Activated CD8-positive, alpha-beta memory T cell treated with anti-CD3 and anti-CD28 coated beads for 36 hours (primary cell): Measurements from ENCODE around the gene GAS7. TPM values are rescaled to one million over a fixed set of nuclear protein-coding genes. Genes with fewer than 3 reads are reported as not detected.

Experiments
- CTCF ChIA-PET: fragments of 350-600 bp; sonication (Branson Sonifier 250); formaldehyde crosslinking; loops from one replicate; lab custom pipeline; 2021; ENCODE audit warnings: antibody characterized with exemption; lab: Charles Lee
- POLR2A ChIA-PET: fragments of 350-600 bp; sonication (Branson Sonifier 250); formaldehyde crosslinking; loops from one replicate; lab custom pipeline; 2021; ENCODE audit warnings: antibody characterized with exemption; lab: Charles Lee
- total RNA-seq, 2 experiments: library from RNA; stranded (reverse); gene quantifications; one replicate each; pipeline ENCODE4 v1.2.3, GENCODE V29; 2021

Gene GAS7
- 1 to 10 TPM; 1.3 to 1.5 TPM for total RNA-seq

- POLR2A ChIA-PET = no interaction called here
- CTCF ChIA-PET = interaction anchor here (0.8 kb wide), 1 partner anchor 28 kb away, joined by 3 read pairs; no protein-coding TSS in a partner anchor
Measured at GRCh38 chr17:10198509-10199249, at the start of gene GAS7. TSS of gene GAS7 (minus strand) at chr17:10198606.

- CTCF ChIA-PET = no interaction called here
- POLR2A ChIA-PET = no interaction called here
Measured at GRCh38 chr17:10247810-10248209, 49.4 kb upstream of the GAS7 start.

DNA sequence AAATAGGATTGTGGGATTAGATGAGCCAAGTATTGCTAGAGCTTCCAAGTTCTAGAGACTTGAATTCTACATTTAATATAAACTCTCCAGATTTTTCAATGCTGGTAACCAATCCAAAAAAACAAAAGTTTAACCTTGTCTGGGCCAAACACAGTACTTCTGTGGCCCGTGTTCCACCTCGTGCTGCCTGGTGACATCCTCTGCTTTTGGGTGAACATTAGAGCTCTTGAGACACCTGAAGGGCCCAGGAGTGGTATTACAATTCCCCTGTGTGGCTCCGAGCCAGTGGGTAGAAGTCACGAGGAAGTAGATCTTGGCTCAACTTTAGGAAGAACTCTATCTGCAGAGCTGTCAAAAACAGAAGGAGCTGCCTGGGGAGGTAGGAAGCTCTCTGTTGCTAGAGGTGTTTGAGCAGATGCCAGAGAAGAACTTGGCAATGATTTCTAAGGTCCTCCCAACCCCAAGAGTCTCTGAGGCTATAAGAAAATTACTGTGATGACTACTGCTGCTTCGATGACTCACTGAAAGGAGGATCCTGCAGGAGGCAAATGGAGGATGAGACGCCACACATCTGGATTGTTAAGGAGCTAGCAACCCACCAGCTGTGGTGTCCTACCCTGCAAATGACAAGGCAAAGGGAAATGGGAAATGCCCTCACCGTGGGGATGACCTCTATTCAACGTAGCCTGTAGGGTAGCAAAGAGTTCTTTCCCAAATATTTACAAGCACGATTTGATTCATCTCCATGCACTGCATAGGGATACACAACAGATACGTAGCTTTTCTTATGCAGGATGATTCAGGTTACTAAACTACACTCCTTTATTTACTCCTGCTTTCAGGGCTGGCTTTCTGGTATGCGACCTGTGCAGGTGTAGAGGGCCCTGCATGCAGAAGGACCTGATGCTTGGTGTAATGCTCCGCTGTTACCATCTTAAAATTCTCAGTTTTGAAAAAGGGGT is 45.8 kb upstream of the GAS7 start:
- CTCF ChIA-PET = no interaction called here

GRCh38 chr17:10241781-10242180 is 43.4 kb upstream of the GAS7 start:
- ChIA-PET POLR2A (no interaction called here), CTCF (no interaction called here)

More for the DNA sequence above, 45.8 kb upstream of the GAS7 start:
- POLR2A ChIA-PET = no interaction called here

DNA sequence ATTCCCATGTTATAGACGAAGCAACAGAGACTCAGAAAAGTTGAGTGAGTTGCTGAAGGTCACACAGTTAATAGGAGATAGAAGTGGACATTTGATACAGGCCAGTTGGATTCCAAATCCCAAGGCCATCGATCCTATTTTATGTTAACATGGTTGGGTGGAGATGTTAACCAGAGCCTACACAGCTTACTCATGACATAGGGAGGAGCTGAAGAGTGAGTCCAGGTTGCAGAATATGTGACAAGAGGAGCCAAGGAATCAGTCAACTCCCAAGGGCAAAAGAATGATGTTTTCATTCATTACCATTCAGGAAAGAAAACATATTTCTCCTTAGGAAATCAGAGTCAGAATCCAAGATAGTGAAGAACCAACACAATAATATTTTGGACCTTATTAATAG is 40.3 kb upstream of the GAS7 start:
- POLR2A ChIA-PET = no interaction called here
- CTCF ChIA-PET = no interaction called here

- ChIA-PET CTCF (no interaction called here), POLR2A (no interaction called here)
Measured at GRCh38 chr17:10234033-10234432, 35.6 kb upstream of the GAS7 start.

- ChIA-PET CTCF (interaction anchor here (0.6 kb wide), 1 partner anchor 346 kb away, joined by 3 read pairs; no protein-coding TSS in a partner anchor), POLR2A (no interaction called here)
Measured at GRCh38 chr17:10233161-10233560, 34.8 kb upstream of the GAS7 start.

- ChIA-PET POLR2A (no interaction called here), CTCF (no interaction called here)
Measured at GRCh38 chr17:10229181-10229580, 30.8 kb upstream of the GAS7 start.

GRCh38 chr17:10226930-10227695 is 28.7 kb upstream of the GAS7 start:
- POLR2A ChIA-PET = no interaction called here
- CTCF ChIA-PET = interaction anchor here (0.6 to 1.7 kb wide), 15 partner anchors 9 to 1107 kb away, joined by 3 to 8 read pairs (median 3); partner anchors contain the start of gene GAS7

DNA sequence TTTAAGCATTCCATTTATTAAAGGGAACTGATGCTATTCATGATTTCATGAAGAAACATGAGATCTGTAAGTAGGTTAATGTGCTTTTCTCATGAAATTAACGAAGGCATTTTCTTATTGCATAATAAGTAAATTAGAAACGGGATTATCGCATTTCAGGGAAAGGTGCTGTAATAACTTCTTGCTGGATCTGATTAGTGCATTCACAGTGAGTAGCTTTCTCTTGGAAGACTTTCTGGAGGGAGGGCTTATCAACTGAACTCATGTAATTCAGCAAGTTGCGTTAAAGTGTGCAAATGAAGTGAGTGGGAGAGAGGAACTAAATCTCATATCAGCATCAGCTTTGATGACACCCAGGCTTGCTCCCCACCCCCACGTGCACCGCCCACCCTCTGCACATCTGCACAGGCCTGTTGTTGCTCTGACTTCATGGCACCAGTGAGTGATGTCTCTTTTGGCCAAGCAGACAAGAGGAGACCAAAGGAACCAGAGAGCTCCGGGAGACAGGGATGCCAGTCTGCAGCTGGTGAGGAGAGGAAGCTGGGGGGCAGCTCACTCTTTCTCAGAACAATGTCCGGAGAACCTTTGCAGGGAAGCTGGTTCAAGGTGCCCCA is 26.3 kb upstream of the GAS7 start:
- ChIA-PET CTCF (no interaction called here), POLR2A (no interaction called here)

DNA sequence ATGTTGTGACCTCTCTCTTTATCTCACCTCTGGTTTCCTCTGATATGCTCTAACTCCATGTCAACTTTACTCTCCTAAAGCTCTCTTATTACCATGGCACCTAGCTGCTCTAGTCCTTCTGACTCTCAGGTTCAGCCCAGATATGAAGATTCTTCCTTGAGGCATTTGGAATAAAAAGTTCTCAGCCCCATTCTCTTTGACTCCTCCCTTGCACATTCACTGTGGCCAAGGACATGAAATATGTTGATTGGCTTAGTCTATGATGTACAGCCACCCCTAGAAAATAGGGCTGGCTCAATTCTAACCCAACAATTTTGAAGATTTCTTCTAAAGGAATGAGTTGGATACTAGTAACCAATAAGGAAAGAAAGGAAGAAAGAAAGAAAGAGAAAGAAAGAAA is 20.8 kb upstream of the GAS7 start:
- ChIA-PET POLR2A (no interaction called here), CTCF (no interaction called here)

GRCh38 chr17:10217916-10218315 is 19.5 kb upstream of the GAS7 start:
- CTCF ChIA-PET = interaction anchor here (0.9 kb wide), 1 partner anchor 9 kb away, joined by 6 read pairs; no protein-coding TSS in a partner anchor
- POLR2A ChIA-PET = no interaction called here

DNA sequence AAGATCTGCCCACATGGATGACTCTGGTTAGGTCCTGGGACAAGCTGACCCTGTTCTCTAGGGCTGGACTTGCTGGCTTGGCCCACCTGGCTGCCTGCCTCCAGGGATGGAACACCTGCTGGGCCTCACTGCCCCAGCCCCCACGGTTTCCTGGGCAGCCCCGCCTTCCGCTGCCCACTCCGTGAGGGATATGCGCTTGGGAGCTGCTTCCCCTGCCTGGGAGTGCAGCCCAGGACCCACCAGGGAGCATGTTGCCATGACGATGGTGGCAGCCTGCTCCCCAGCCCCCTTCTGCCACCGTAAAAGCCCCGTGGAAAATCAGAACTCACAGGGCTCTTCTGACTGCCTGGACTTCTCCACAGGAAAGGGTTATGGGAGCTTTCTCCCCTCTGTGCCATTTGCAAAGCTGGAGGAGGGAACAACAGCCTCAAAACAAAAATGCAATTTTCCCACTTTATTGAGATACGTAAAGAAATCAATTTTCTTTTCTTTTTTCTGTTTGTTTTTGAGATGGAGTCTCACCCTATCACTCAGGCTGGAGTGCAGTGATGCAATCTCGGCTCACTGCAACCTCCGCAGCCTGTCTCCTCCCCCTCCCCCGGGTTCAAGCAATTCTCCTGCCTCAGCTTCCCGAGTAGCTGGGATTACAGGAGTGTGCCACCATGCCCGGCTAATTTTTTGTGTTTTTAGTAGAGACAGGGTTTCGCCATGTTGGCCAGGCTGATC is 18.0 kb upstream of the GAS7 start:
- ChIA-PET POLR2A (no interaction called here), CTCF (no interaction called here)

DNA sequence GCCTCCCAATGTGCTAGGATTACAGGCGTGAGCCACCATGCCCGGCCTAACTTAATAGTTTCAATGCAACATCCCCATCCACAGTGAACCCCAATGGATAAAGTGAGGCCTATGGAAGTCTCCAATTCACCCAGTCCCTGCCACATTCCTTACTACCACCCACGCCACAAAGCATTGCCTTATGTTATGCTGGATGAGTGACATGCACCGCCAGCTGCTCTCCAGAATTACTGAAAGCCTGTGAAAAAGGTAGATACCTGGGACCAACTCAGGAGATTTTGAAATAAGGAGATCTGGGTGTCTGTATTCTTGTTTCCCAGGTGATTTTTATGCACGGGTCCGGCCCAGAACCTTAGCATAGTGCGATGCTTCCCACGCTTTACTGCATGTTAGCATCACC is 16.9 kb upstream of the GAS7 start:
- CTCF ChIA-PET = no interaction called here

DNA sequence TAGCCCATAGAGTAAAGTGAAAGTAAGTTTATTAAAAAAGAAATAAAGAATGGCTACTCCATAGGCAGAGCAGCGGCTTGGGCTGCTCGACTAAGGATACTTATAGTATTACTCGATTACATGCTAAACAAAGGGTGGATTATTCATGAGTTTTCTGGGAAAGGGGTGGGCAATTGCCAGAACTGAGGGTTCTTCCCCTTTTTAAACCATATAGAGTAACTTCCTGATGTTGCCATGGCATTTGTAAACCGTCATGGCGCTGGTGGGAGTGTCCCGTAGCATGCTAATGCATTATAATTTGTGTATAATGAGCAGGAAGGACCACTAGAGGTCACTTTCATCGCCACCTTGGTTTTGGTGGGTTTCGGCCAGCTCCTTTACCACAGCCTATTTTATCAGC is 13.3 kb upstream of the GAS7 start:
- ChIA-PET POLR2A (no interaction called here), CTCF (no interaction called here)

More for the DNA sequence above, 16.9 kb upstream of the GAS7 start:
- POLR2A ChIA-PET = interaction anchor here (0.6 kb wide), 1 partner anchor 50 kb away, joined by 6 read pairs; no protein-coding TSS in a partner anchor

DNA sequence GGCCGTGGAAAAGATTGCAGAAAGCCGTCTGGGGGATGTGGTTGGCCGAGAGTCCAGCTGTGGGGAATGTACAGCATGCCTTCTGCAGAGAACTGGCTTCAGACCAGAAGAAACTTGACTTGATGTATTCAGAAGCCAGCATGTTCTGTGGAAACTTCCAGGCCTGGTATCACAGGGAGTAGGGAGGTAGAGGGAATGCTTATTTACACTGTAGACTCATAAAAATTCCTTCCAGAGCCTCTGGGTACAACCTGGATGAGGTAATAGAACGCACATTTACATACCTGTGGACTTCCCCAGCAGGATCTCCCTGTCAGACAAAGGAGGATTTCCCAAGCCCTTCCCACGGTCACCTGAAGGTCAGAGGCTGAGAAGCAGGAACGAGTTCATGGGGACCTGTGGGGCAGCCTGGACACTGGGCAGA is 11.8 kb upstream of the GAS7 start:
- ChIA-PET CTCF (no interaction called here), POLR2A (no interaction called here)

DNA sequence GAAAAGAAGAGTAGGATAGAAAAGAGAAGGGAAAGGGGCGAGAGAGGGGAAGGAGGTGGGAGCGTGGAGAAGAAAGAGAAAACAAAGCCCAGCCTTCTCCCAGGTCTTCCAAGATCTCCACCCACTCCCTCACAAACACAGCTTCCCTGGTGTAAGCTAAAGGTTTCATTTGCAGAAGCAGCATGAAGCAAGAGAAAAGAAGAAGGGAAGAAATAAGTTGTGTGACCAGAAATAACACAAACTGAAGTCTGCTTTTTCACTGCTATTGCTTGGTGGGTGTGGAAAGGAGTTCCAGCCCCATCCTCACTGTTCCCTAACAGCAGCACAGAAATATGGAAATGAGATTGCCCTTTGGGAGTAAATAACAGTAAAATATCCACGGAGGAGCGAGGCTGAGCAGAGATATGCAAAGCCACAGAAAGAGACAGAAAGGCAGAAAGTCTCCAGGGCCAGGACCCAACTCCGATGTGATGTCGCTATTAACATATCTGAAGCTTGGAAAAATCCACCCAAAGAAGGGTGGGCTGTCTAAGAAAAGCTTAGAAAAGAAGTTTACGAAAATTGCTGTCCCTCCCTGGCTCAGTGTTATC is 10.3 kb upstream of the GAS7 start:
- ChIA-PET POLR2A (no interaction called here), CTCF (no interaction called here)

DNA sequence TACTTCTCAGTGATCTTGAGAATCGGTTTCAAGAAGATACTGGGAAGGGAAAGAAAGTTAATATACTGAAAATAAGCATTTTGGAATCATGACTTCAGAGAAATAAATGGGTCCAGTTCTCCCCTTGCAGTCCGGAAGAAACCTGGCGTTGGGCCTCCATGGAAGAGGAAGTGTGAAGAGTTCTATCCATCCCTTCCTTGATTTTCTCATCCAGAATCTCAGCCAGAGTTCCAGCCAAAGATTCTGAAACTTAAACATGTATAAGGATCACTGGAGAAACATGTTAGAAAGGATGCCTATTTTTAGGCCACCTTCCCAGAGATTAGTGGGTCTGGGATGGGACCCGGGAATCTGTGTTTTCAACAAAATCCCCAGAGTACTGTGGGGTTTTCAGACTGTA is 8.7 kb upstream of the GAS7 start:
- ChIA-PET CTCF (no interaction called here), POLR2A (no interaction called here)
